ENCODE measurements around the gene COL18A1.
"Not testable (repeated sequence)": the region's sequence is repeated elsewhere in the genome, so short reads cannot be mapped to it uniquely, and the experiment has no call there.

Gene COL18A1

DNA sequence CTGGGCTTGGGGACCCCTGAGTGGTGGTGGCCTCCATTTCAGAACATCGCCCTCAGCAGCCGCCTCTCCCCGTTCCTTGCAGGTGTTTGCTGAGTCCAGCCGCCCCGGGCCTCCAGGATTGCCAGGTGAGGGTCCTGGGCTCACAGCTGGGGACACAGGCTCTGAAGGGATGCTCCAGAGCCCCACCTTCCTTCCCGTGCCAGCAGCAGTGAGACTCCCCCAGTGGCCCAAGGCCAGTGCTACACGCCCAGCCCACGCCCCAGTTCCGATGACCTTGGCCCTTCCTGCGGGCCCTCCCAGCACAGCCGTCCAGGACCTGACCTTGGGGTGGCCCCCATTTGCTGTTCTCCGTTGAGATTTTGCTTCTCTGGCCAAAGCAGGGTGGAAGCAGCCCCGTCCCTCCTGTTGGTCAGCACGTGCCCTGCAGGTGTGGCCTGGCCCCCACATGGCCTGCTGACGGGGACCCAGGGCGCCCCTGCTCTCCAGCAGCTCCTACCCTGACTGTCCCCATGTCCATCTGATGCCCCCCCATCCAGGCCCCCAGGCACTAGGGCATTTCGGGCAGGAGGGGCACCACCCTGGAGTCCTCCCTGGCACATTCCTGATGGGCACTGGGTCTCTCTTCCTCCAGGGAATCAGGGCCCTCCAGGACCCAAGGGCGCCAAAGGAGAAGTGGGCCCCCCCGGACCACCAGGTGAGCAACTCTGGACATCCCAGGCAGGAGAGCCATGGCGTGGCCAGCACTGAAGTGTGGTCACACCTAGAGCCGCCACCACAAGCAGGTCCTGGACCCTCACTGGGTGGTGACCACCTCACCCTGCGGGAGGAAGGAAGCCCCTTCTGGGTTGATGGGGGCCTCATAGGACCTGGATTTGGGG is 92.2 kb downstream of the COL18A1 start:
- DNase-seq: no peak

DNA sequence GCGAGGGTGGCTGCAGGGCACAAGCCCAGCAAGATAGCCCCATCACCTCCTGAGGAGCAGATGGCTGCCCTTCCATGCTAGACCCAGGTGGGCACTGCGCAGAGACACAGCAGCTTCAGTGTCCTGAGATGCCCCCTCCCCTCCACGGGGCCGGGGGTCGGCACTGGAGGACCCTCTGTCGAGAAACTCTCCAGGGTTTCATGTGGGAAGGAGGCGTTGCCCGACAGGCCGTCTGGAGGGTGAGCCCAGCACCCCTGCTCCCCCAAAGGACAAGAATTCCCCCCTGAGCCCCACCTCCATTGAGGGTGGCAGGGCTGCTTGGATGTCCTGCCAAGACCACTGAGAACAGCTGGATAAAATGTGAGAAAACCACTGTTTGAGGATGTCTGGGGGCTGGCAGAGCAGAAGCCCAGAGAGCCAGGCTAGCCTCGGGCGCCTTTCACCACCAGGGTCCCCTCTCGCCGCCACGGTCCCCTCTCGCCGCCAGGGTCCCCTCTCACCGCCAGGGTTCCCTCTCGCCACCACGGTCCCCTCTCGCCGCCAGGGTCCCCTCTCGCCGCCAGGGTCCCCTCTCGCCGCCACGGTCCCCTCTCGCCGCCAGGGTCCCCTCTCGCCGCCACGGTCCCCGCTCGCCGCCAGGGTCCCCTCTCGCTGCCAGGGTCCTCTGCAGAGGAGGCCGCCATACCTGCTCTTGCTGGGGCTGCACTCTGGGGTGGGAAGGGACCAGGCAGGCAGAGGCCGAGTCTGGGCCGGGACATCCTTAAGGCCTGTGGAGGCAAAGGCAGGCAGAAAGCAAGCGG is 93.1 kb downstream of the COL18A1 start:
- no peak for DNase-seq

- DNase-seq: no peak
These were observed 93.7 kb downstream of the COL18A1 start for GRCh38 chr21:45498646-45499000.

- no peak for DNase-seq
These were observed 94.3 kb downstream of the COL18A1 start for GRCh38 chr21:45499201-45499750.

DNA sequence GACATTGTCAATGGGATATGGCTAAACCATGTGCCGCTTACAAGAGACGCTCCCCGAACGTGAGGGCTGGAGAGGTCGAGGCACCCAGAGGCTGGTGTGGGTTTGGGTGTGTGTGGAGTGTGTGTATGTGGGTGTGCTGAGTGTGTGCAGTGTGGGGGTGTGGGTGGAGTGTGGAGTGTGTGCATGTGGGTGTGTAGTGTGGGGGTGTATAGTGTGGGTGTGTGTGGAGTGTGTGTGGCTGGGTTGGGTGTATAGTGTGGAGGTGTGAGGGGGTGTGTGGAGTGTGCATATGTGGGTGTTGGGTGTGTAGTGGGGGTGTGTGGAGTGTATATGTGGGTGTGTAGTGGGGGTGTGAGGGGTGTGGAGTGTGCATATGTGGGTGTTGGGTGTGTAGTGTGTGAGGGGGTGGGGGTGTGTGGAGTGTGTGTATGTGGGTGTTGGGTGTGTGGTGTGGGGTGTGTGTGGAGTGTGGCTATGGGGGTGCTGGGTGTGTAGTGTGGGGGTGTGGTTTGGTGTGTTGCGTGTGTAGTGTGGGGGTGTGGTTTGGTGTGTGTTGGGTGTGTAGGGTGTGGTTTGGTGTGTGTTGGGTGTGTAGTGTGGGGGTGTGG is 95.1 kb downstream of the COL18A1 start:
- no peak for DNase-seq

DNA sequence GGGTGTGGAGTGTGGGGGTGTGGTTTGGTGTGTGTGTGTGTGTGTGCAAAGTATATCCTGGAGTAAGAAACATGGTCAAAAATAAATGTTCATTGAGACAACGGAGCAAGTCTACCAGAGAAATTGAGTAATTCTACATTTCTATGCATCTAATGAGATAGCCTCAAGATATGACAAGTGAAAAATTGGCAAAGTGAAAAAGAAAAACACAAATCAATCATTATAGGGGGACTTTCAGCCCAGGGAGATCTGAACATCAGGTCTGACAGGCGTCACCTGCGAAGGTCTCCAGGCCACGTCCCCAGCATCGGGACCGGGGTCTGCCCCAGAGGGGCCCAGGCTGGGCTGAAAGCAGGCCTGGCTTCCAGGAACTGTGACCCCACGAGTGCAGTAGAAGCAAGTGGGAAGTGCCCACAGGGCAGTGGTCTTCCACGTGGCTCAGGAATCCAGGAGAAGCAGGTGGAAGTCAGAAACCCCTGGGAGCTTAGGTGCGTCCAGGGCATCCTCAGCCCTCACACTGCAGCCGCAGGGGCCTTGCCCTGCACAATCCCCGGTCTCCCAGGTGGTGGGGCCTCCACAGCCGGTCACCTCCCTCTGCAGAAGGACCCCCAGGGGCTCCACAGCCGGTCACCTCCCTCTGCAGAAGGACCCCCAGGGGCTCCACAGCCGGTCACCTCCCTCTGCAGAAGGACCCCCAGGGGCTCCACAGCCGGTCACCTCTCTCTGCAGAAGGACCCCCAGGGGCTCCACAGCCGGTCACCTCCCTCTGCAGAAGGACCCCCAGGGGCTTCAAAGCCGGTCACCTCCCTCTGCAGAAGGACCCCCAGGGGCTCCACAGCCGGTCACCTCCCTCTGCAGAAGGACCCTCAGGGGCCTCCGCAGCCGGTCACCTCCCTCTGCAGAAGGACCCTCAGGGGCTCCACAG is 96.4 kb downstream of the COL18A1 start:
- not testable (repeated sequence) for DNase-seq

DNA sequence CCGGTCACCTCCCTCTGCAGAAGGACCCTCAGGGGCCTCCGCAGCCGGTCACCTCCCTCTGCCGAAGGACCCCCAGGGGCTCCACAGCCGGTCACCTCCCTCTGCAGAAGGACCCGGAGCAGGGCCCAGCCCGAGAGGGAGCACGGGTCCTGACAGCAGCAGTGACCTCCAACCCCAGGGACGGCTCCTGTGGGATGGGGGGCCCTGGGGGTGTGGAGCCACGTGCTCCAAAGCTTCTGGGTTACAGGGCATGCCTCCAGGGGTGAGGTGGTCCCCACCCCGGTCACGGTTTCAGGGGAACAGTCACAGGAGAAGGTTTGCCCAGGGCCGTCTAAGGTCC is 97.0 kb downstream of the COL18A1 start:
- DNase-seq: no peak

DNA sequence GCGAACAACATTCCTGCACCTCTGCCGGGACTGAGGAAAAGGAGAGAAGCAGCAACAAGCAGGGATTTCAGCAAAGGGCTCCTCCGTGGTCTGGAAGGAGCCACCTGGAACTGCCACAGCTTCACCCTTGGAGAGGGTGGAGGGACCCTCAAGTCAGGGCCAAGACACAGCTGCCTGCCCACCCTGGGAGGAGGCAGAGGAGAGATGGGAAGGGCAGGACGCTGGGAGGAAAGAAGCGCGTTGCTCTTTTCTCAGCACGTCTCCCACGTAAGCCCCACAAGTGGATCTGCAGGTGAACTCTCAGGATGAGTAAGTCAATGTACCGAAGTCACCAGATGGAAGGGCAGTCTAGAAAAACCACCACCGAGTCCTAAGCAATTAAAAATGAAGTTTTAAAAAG is 97.6 kb downstream of the COL18A1 start:
- no peak for DNase-seq

DNA sequence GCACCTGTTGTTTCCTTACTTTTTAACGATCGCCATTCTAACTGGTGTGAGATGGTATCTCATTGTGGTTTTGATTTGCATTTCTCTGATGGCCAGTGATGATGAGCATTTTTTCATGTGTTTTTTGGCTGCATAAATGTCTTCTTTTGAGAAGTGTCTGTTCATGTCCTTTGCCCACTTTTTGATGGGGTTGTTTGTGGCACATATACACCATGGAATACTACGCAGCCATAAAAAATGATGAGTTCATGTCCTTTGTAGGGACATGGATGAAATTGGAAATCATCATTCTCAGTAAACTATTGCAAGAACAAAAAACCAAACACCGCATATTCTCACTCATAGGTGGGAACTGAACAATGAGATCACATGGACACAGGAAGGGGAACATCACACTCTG is 98.3 kb downstream of the COL18A1 start:
- not testable (repeated sequence) for DNase-seq

- DNase-seq: no peak
These were observed 99.1 kb downstream of the COL18A1 start for GRCh38 chr21:45504021-45504515.

- no peak for DNase-seq
These were observed 99.8 kb downstream of the COL18A1 start for GRCh38 chr21:45504516-45505415.

DNA sequence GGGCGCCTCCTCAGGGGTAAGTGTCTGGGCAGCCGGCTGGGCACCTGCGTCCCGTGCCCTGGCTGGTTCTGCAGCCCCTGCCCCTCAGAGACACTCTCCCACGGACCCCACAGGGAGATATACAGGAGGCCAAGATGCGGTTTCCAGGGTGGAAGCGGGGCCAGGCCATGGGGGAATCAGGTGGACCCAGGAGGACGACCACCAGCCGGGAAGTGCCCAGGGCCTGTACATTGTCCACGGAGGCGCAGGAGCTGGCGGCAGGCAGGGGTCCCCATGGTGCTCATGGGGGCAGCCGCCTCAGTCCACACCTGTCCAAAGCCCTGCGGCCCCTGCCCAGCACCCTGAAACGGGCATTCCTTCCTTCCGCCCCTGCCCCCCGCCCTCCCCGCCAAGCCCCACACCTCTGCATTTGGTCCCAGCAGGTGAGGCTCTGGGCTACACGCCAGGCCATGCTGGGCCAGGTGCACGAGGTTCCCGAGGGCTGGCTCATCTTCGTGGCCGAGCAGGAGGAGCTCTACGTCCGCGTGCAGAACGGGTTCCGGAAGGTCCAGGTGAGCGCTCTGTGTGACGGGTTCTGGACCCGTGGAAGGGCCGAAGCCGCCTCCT is 100.6 kb downstream of the COL18A1 start:
- DNase-seq: no peak

- no peak for DNase-seq
These were observed 101.4 kb downstream of the COL18A1 start for GRCh38 chr21:45506241-45506817.

DNA sequence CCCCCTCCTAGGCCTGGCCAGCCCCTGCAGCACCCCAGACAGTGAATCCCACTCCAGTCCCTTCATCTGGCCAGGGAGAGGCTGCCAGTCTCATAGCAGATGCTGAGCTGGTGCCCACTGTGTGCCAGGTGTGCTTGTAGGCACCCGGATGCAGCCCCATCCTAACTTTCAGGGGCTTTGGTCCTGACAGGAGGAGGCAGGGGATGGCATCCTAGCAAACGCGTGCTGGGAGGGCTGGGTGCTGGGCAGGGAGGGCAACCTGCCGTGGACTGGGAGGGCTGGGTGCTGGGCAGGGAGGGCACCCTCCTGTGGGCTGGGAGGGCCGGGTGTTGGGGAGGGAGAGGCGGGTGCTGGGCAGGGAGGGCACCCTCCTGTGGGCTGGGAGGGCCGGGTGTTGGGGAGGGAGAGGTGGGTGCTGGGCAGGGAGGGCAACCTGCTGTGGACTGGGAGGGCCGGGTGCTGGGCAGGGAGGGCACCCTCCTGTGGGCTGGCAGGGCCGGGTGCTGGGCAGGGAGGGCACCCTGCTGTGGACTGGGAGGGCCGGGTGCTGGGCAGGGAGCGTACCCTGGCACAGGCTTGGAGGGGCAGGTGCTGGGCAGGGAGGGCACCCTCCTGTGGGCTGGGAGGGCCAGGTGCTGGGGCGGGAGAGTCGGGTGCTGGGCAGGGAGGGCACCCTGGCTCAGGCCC is 102.0 kb downstream of the COL18A1 start:
- DNase-seq: no peak

GRCh38 chr21:45507523-45507875 is 102.5 kb downstream of the COL18A1 start:
- DNase-seq: no peak

GRCh38 chr21:45507888-45508508 is 103.0 kb downstream of the COL18A1 start:
- no peak for DNase-seq

DNA sequence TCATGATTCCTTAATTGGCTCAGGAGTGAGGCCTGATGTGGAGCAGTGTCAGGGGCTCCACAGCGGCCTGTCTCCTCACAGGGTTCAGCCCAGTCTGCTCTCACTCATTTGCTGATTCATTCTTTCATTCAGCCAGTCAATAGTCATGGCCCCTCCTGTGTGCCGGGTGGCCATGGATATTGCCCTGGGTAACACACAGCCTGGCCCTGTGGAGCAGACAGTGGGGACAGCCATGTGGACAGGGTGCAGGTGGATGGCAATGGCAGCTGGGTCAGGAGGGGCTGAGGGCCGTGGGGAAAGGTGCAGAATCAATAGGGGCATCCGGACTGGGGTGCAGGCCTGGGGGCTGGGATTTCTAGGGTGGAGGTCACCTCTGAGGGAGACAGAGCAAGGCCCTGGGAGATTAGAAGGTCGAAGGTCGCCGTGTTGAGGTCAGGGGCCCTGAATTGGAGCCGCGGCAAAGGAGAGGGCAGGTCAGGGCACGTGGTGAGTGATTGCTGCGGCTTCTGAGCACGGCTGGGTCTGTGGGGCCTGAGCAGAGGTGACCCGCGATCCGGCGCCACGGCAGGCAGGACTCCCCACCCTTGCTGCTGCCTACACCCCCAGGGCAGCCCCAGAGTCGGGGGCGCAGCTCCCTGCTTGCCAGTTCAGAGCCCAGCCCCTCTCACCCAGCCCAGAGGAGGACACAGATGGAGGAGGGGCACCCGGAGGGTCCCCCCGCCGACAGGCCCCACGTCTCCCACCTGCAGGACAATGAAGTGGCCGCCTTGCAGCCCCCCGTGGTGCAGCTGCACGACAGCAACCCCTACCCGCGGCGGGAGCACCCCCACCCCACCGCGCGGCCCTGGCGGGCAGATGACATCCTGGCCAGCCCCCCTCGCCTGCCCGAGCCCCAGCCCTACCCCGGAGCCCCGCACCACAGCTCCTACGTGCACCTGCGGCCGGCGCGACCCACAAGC is 103.9 kb downstream of the COL18A1 start:
- DNase-seq: no peak

Data from NCI-H2081 treated with DMSO at 0.1 percent for 48 hours (cell line).